Measurements from ENCODE around the gene APOA1.
"Not testable (repeated sequence)": the region's sequence is repeated elsewhere in the genome, so short reads cannot be mapped to it uniquely, and the experiment has no call there.

The APOA1 gene

DNA sequence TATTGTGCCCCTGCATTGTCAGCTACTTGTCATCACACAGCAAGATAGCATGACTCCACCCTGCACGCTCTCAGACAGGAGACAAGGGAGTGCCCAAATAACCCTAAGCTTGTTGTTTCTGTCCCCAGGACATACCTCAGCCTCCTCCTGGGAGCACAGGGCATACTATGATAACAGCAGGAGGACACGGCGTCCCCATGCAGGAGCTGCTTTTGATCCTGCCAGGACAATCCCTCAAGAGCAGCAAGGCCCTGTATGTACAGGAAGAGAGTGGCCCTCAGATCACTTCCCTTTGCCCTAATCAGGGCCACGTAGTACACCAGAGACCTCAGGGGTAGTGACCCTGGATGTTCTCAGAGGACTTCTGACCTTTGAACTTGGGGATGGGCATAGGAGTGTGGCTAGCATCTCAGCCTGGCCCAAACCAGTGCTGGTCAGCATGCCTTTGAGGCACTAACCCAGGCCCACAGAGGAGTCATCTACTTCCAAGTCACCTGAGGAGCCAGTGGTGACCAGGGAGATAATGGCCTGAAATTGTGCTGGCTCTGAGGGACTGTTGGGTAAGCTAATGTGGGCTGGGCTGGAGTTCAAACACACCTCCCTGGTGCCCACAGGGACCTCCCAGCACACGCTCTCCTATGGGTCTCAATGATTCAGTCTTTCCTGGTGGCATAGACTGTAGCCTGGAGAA lies 23.5 kb downstream of the APOA1 start:
- DNase-seq (ENCODE audit: low read depth in 2 of 2) = no peak

DNA sequence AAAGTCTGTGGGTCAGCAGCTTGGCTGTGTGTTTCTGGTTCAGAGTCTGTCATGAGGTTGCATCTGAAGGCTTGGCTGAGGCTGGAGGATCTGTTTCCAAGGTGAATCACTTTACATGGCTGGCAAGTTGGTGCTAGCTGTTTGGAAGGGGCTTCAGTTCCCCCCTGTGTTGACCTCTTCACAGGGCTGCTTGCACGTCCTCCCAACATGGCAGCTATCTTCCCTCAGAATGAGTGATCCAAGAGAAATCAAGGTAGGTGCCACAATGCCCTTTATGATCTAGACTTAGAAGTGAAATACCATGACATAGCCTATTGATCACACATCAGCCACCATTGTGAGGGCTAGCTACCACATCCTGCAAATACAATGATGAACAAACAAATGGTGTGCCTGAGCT lies 24.3 kb downstream of the APOA1 start:
- no peak for DNase-seq (ENCODE audit: low read depth in 2 of 2)

DNA sequence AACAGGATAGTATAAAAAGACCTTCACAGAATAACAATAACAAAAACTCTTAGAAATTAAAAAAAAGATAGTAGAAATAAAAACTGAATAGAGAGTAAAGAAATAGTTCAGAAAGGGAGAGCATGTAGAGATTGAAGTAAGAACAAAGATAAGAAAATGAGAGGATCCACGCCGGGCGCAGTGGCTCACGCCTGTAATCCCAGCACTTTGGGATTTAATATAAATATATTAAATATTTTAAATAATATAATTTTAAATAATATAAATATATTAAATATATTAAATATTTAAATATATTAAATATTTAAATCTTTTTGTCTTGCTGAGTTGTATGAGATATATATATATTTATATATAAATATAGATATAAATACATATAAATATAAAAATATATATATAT lies 25.3 kb downstream of the APOA1 start:
- no peak for DNase-seq (ENCODE audit: low read depth in 2 of 2)

GRCh38 chr11:116811194-116811593 lies 26.2 kb downstream of the APOA1 start:
- DNase-seq (ENCODE audit: low read depth in 2 of 2) = no peak

DNA sequence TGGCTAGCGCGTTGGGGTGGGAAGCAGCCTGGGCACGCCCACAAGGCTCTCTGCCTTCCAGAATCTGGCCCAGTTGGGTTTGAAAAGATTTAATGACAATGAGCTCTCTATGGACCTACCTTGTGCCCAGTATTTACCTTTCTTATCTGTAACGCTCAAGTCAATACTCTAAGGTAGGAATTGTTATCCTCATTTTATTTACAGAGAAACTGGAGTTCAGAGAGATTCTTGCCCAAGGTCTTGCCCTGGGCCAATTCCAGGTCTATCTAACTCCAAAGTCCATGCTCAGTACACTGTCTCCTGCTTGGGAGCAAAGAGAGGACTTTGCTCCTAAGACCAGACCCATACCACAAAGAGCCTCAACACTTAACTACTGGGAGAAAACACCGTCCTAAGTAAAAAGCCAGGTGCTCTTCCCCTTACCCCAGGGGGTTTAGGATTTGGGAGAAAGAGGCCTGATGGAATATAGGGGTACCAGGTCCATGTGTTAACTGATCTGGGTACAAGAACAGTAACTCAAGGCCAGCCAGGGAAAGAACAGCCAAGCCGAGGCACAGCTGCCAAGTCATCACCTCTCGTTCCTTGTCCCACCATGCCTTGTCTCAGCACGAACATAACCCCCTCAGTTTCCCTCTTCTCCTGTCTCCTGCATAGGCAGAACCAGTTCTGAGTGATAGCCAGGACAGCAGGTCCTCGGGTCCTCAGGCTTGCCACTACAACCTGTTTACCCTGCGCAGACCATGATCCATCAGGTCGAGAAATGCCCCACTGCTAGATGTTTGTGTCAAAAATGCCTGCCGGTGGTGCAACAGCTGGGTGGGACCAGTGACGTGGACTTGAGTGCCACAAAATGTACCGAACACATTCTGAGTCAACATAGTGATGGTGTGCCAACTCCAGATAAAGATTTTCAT lies 28.9 kb downstream of the APOA1 start:
- DNase-seq (ENCODE audit: low read depth in 2 of 2) = no peak

DNA sequence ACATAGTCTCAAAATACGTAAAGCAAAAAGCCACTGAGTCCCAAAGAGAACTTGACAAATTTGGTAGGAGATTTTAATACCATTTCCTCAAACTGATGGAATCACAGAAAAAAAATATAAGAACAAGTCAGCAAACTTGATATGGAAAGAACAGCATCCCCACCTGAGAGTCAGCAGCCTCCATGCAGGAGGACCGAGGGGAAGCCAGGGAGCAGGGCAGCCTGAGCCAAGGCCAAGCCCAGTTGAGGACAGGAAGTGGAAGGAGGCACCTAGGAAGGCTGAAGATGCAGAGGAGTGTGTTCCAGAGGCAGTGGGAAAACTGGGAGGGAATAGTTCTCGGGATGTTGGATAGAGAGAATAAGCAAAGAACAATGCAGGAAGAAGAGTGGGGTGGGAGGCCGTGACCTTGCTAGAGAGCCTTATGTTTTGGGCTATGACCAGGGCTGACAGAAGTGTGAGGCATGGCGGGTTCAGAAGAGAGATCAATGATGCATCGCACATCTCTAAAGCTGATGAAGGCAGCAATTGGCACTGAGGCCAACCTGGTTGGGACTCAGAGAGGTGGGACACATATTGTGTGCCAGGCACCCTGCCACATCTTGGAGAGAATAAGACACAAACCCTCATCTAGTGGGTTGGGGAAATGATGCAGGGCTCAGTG lies 29.7 kb downstream of the APOA1 start:
- no peak for DNase-seq (ENCODE audit: low read depth in 2 of 2)

DNA sequence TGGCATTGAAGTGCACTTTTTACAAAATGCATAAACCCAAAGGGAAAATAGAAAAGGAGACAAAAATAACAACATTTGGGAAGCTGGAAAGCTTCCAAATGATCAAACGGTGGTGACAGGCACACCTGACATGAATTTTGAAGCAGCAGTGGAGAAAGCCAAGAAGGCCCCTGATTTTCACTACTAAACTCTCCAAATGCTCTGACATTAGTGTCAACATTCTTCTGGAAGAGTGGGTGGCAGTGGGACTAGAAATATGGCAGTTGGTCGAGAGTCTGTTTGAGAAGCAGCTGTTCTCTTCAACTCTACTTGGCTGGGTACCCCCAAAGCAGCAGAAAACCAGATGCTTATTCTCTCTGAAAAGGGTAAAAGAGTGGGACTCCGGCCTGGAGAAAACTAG lies 33.4 kb downstream of the APOA1 start:
- DNase-seq (ENCODE audit: low read depth in 2 of 2) = no peak

- DNase-seq (ENCODE audit: low read depth in 2 of 2) = not testable (repeated sequence)
These were observed 35.8 kb downstream of the APOA1 start for GRCh38 chr11:116801662-116802061.

GRCh38 chr11:116800610-116801009 lies 36.8 kb downstream of the APOA1 start:
- DNase-seq (ENCODE audit: low read depth in 2 of 2) = no peak

DNA sequence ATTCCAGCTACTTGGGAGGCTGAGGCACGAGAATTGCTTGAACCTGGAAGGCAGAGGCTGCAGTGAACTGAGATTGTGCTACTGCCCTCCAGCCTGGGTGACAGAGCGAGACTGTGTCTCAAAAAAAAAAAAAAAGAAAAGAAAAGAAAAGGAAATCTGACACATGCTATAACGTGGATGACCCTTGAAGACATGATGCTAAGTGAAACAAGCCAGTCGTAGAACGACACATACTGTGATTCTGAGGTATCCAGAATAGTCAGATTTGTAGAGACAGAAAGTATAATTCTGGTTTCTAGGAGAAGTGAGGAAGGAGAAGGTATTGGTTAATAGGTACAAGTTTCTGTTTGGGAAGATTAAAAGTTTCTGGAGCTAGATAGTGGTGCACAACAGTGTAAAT lies 39.1 kb downstream of the APOA1 start:
- DNase-seq (ENCODE audit: low read depth in 2 of 2) = no peak

DNA sequence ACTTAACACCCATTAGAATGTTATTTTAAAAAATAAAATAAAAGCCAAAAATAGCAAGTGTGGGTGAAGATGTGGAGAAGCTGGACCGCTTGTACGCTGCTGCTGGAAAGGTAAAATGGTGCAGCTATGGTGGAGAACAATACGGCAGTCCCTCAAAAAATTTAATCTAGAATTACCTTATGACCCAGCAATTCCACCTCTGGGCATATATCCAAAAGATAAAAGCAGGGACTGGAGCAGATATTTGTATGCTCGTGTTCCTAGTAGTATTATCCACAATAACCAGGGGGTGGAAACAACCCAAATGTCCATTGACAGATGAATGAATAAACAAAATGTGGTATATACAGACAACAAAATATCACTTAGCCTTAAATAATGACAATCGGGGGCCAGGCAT lies 39.6 kb downstream of the APOA1 start:
- no peak for DNase-seq (ENCODE audit: low read depth in 2 of 2)

GRCh38 chr11:116796548-116796947 lies 40.9 kb downstream of the APOA1 start:
- DNase-seq (ENCODE audit: low read depth in 2 of 2) = no peak

DNA sequence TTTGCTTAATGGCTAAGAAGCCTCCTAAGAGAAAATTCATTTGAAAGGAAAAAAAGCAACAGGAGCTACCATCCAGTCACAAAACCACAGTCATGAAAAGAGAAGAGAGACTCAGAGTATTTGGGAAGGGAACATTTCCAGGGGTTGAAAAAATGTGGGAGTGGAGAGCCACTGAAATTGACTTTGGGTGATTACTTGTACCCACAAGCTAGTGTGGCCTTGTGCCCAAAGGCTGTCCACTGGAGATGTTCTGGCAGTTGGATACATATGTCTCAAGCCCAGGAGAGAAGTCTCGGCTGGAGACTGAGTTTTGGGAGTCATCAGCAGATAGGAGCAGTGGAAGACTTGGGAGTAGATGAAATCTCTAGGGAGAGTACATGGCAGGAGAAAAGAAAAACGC lies 42.6 kb downstream of the APOA1 start:
- DNase-seq (ENCODE audit: low read depth in 2 of 2) = no peak

GRCh38 chr11:116793772-116794097 lies 43.7 kb downstream of the APOA1 start:
- no peak for DNase-seq (ENCODE audit: low read depth in 2 of 2)

DNA sequence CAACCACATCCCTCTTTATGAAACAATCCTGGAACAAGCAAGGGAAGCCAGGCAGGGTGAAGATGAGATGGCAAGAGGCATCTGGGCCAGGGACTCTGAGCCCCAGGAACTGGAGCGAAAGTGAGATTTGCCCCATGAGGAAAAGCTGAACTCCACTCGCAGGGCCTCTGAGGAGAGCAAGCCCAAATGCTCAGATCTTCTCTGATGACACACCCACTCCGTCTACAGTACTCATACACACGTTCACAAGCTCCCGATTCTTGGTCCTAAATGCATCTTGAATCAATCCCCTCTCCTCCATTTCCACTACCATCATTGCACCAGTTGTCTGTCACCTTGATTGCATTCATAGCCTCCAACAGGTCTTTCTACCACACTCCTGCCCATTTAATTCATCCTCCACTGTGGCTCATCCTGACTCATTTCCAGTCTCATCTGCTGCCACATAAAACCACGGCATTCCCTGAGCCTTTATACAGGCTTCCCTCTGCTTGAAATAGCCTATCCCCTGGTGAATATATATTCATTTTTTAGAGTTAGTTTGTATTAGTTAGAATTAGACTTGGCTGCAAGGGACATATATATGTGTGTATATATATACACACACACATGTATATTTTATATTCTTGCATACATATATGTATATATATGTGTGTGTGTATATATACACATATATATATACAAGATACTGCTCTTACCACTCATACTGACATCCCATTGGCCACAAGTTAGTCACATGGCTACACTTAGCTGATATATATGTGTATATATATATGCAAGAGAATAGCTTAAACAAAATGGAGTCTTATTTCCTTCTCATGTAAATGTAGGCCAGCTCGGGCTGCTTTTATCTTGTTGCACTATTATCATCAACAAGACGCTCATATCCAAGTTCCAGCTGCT lies 44.3 kb downstream of the APOA1 start:
- DNase-seq (ENCODE audit: low read depth in 2 of 2) = no peak

DNA sequence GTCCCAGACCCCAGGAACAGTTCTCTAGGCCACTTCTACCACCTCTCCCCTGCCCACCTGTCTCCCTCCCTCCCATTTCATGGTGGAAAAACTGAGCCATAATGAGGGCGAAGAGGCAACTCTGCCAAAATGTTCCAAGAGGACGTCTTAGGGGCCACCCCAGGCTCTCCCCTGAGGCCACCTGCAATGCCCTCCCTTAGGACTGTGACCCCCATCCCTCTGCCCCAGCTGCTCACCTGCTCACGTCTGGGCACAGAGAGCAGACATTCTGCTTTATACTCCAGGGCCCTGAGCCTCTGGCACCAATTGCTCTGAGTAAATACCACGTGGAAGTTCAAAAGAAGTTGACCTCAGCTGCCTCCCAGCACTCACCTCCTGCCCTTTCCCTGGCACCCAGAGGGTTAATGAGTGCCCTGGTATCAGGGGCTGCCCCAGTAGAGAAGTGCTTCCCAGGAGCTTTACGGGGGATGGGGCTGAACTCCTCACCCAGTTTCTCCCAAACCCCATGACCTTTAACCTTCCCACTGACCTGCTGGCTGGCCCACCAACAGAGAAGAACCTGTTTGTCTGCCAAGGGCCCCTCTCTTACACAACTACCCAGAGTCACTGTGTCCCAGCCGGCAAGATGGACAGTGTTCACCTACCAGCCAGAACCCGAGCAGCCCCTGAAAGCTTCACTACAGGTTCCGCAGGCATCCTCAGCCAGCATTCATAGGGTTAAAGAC lies 45.1 kb downstream of the APOA1 start:
- DNase-seq (ENCODE audit: low read depth in 2 of 2) = no peak

DNA sequence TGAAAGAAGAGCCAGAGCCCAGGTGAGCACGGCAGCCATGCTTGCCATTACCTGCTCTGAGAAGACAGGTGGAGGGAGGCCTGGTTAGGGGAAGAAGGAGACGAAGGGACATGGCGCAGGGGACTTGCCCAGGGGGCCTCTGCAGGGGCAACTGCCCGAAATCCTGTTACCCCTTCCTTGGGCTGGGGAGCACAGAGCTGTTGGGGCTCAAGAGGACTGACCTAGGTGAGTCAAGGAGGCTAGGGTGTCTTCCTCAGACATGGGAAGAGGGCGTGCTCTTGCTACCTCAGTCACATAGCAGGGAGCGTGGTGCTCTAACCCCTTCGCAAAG lies 45.6 kb downstream of the APOA1 start, which contains the start of gene APOA5:
TSS of gene APOA5 (minus strand) at position 67 of the 331 bp plus-strand sequence. CDS start at position 48, 19 bp downstream.
- DNase-seq (ENCODE audit: low read depth in 2 of 2) = no peak

- DNase-seq (ENCODE audit: low read depth in 2 of 2) = peak; percentile 55 to 57
These were observed 46.2 kb downstream of the APOA1 start for GRCh38 chr11:116791002-116791812.

- DNase-seq (ENCODE audit: low read depth in 2 of 2) = no peak
These were observed 47.0 kb downstream of the APOA1 start for GRCh38 chr11:116790167-116791001.
